OCI-LY1 (cell line): ENCODE results near the gene MRAS.

Experiments
- H2AFZ ChIP-seq: fragments of 200-600 bp; sonication (generic), shearing (Covaris generic); 2 replicates; pipeline ENCODE4 v1.6.0; 2014; ENCODE audit warnings: antibody characterized with exemption, mild to moderate bottlenecking, low read length
- H3F3A ChIP-seq: fragments of 200-600 bp; sonication (generic), shearing (Covaris generic); 2 replicates; pipeline ENCODE4 v1.6.0; 2014; ENCODE audit warnings: mild to moderate bottlenecking, antibody characterized with exemption, low read length, moderate library complexity; ENCODE audit not compliant: insufficient read depth
- H3K27ac ChIP-seq: fragments of 200-600 bp; sonication (generic); 2 replicates; pipeline ENCODE4 v1.5.1; 2014; ENCODE audit warnings: low read length, mixed run types, mild to moderate bottlenecking, low read depth; ENCODE audit not compliant: poor library complexity, severe bottlenecking
- H3K27me3 ChIP-seq: fragments of 200-600 bp; sonication (generic); 2 replicates; pipeline ENCODE4 v1.6.0; 2014; ENCODE audit warnings: antibody characterized with exemption, mild to moderate bottlenecking, low read length, moderate library complexity; ENCODE audit not compliant: insufficient read depth
- H3K36me3 ChIP-seq: fragments of 200-600 bp; sonication (generic); 2 replicates; pipeline ENCODE4 v1.6.1; 2014; ENCODE audit warnings: mild to moderate bottlenecking, antibody characterized with exemption, low read length, moderate library complexity, mixed read lengths; ENCODE audit not compliant: insufficient read depth
- H3K4me1 ChIP-seq: fragments of 200-600 bp; sonication (generic); 2 replicates; pipeline ENCODE4 v1.5.1; 2014; ENCODE audit warnings: mild to moderate bottlenecking, low read length, moderate library complexity; ENCODE audit not compliant: insufficient read depth, severe bottlenecking
- H3K4me2 ChIP-seq: fragments of 200-600 bp; sonication (generic), shearing (Covaris generic); 2 replicates; pipeline ENCODE4 v1.6.1; 2014; ENCODE audit warnings: low read length
- H3K4me3 ChIP-seq: fragments of 200-600 bp; sonication (generic); 2 replicates; pipeline ENCODE4 v1.5.1; 2014; ENCODE audit warnings: low read length, low read depth, mild to moderate bottlenecking, mixed read lengths; ENCODE audit not compliant: poor library complexity, severe bottlenecking
- H3K79me2 ChIP-seq: fragments of 200-600 bp; shearing (Covaris generic); 2 replicates; pipeline ENCODE4 v1.6.1; 2016; ENCODE audit warnings: mixed run types, low read length, mixed read lengths; ENCODE audit not compliant: insufficient read depth
- H3K9ac ChIP-seq: fragments of 200-600 bp; sonication (generic), shearing (Covaris generic); 2 replicates; pipeline ENCODE4 v1.6.1; 2014; ENCODE audit warnings: mild to moderate bottlenecking, low read length, mixed read lengths
- H3K9me2 ChIP-seq: fragments of 200-600 bp; sonication (generic), shearing (Covaris generic); 2 replicates; pipeline ENCODE4 v1.6.1; 2014; ENCODE audit warnings: low read depth, mild to moderate bottlenecking, low read length, mixed read lengths
- H3K9me3 ChIP-seq: fragments of 200-600 bp; shearing (Covaris generic); 2 replicates; pipeline ENCODE4 v1.6.1; 2014; ENCODE audit warnings: low read length, mixed read lengths
- H4K20me1 ChIP-seq: fragments of 200-600 bp; sonication (generic), shearing (Covaris generic); 2 replicates; pipeline ENCODE4 v1.6.0; 2016; ENCODE audit warnings: mild to moderate bottlenecking, low read length; ENCODE audit not compliant: insufficient read depth
- CTCF ChIP-seq: fragments of 200-600 bp; sonication (generic), shearing (Covaris generic); IDR thresholded peaks from 2 replicates; pipeline ENCODE4 v1.5.1; 2017; ENCODE audit warnings: mild to moderate bottlenecking, antibody characterized with exemption, low read length, moderate library complexity, mixed read lengths
- EZH2 ChIP-seq: fragments of 200-600 bp; sonication (generic), shearing (Covaris generic); IDR thresholded peaks from 2 replicates; pipeline ENCODE4 v1.8.0; 2017; ENCODE audit warnings: borderline replicate concordance, mixed run types, mild to moderate bottlenecking, antibody characterized with exemption, low read length, moderate library complexity, mixed read lengths

Gene MRAS

GRCh38 chr3:138307899-138308298, 40.5 kb upstream of the MRAS start:
- TF ChIP-seq EZH2 (no peak), CTCF (no peak)
- 0 out of 2 replicates have a peak, but pooled peaks cover 3% of the 10 kb centered on the region for H3K27me3 ChIP-seq
- no peaks in the 10 kb centered on the region for H3K9me2 ChIP-seq
- H3K27ac ChIP-seq: no peak overlapping the region
- H2AFZ ChIP-seq: no peak overlapping the region
- H3K9ac ChIP-seq: no peak overlapping the region
- no peaks in the 10 kb centered on the region for H3K36me3 ChIP-seq
- peaks cover 7% of the 10 kb centered on the region for H3K9me3 ChIP-seq
- no peaks in the 10 kb centered on the region for H3F3A ChIP-seq
- H4K20me1 ChIP-seq: no peaks in the 10 kb centered on the region
- no peak overlapping the region for H3K4me2 ChIP-seq
- no peak overlapping the region for H3K4me3 ChIP-seq
- H3K4me1 ChIP-seq: no peaks in the 10 kb centered on the region
- no peaks in the 10 kb centered on the region for H3K79me2 ChIP-seq

GRCh38 chr3:138308783-138309182, 39.6 kb upstream of the MRAS start:
- H3K9ac ChIP-seq: no peak overlapping the region
- H3K36me3 ChIP-seq: no peaks in the 10 kb centered on the region
- H3K4me3 ChIP-seq: no peak overlapping the region
- no peaks in the 10 kb centered on the region for H3K79me2 ChIP-seq
- H2AFZ ChIP-seq: no peak overlapping the region
- no peak overlapping the region for H3K27ac ChIP-seq
- no peaks in the 10 kb centered on the region for H3K9me2 ChIP-seq
- no peak overlapping the region for H3K4me2 ChIP-seq
- H3K9me3 ChIP-seq: peaks cover 7% of the 10 kb centered on the region
- no peaks in the 10 kb centered on the region for H4K20me1 ChIP-seq
- no peak for TF ChIP-seq EZH2
- TF ChIP-seq CTCF: no peak
- H3K27me3 ChIP-seq: 0 out of 2 replicates have a peak, but pooled peaks cover 3% of the 10 kb centered on the region
- H3F3A ChIP-seq: no peaks in the 10 kb centered on the region
- H3K4me1 ChIP-seq: no peaks in the 10 kb centered on the region

- no peak overlapping the region for H3K4me3 ChIP-seq
- TF ChIP-seq CTCF (no peak), EZH2 (no peak)
- H3K4me1 ChIP-seq: no peaks in the 10 kb centered on the region
- 0 out of 2 replicates have a peak, but pooled peaks cover 7% of the 10 kb centered on the region for H3K27me3 ChIP-seq
- no peak overlapping the region for H3K4me2 ChIP-seq
- H2AFZ ChIP-seq: no peak overlapping the region
- H3F3A ChIP-seq: no peaks in the 10 kb centered on the region
- H3K9me3 ChIP-seq: peaks cover 7% of the 10 kb centered on the region
- no peak overlapping the region for H3K9ac ChIP-seq
- no peaks in the 10 kb centered on the region for H3K79me2 ChIP-seq
- H4K20me1 ChIP-seq: no peaks in the 10 kb centered on the region
- H3K36me3 ChIP-seq: no peaks in the 10 kb centered on the region
- H3K27ac ChIP-seq: no peak overlapping the region
- H3K9me2 ChIP-seq: no peaks in the 10 kb centered on the region
These were observed 37.9 kb upstream of the MRAS start for GRCh38 chr3:138310494-138310893.
